Thyroid gland (tissue), 4 donors: ENCODE data around the gene CPNE4. TPM values are rescaled to one million over a fixed set of nuclear protein-coding genes. Genes with fewer than 3 reads are reported as not detected.

Experiments
- DNase-seq, 2 donors: peaks; one replicate each; pipeline ENCODE4 v3.0.0-alpha.2; 2019
- H3K27ac ChIP-seq, 3 donors: fragments of 200-600 bp; sonication (generic); 1 replicate in 2 of 3; 2 replicates in 1 of 3; pipeline ENCODE4 v1.5.1; 2016 to 2019; ENCODE audit warnings: mild to moderate bottlenecking in 1 of 3, moderate library complexity in 1 of 3
- H3K27me3 ChIP-seq: fragments of 200-600 bp; sonication (generic); one replicate; pipeline ENCODE4 v1.5.1; 2019
- H3K36me3 ChIP-seq, 2 donors: fragments of 200-600 bp; sonication (generic); one replicate each; pipeline ENCODE4 v1.5.1; 2016 to 2019
- H3K4me1 ChIP-seq, 2 donors: fragments of 200-600 bp; sonication (generic); one replicate each; pipeline ENCODE4 v1.5.1; 2017 to 2019
- H3K4me3 ChIP-seq, 3 donors: fragments of 200-600 bp; sonication (generic); replicated peaks in 1 of 3; 1 replicate in 2 of 3; 2 replicates in 1 of 3; pipeline ENCODE4 v1.5.1; 2016; ENCODE audit warnings: mild to moderate bottlenecking in 1 of 3
- H3K9me3 ChIP-seq: fragments of 200-600 bp; sonication (generic); one replicate; pipeline ENCODE4 v1.5.1; 2017
- CTCF ChIP-seq, 6 experiments: fragments of 200-600 bp in 3 of 6; fragments of 450-650 bp in 3 of 6; sonication (generic) in 3 of 6; IDR thresholded peaks; one replicate each; pipeline ENCODE4 v1.5.1; 2016 to 2019; ENCODE audit warnings: antibody characterized with exemption in 6 of 6, mild to moderate bottlenecking in 2 of 6, inconsistent platforms in 1 of 6, moderate library complexity in 1 of 6
- POLR2A ChIP-seq, 2 donors: fragments of 450-650 bp; IDR thresholded peaks; one replicate each; pipeline ENCODE4 v1.6.1; 2017; ENCODE audit warnings: antibody characterized with exemption in 2 of 2, mild to moderate bottlenecking in 2 of 2, moderate library complexity in 1 of 2
- WGBS, 2 donors: methylation state at CpG; one replicate each; pipeline ENCODE4 v1.1.5; 2017; 5-methylcytosine and 5-hydroxymethylcytosine counted together
- intact Hi-C: fragments of 100-400 bp; cut with DNase I; formaldehyde crosslinking; loops from one replicate; pipeline ENCODE4 v1.15.1; 2023
- total RNA-seq, 4 donors: library from RNA; depleted of rRNA; stranded (reverse); fragments of >200 nt; gene quantifications; one replicate each; pipeline ENCODE4 v1.2.3, GENCODE V29; 2016

Gene CPNE4
- total RNA-seq, 4 donors from 2014 or later: not detected

- no peaks in the 10 kb centered on the region for H3K36me3 ChIP-seq
- no peak overlapping the region for H3K4me3 ChIP-seq
- no peaks in the 10 kb centered on the region for H3K9me3 ChIP-seq
- intact Hi-C loops: no loop called here
- H3K27me3 ChIP-seq: no peaks in the 10 kb centered on the region
- TF ChIP-seq CTCF (IDR thresholded peaks at IDR 0.05): no peak
- no peak for TF ChIP-seq POLR2A (IDR thresholded peaks at IDR 0.05)
- 94% methylated on average over 3 of the region's 3 CpGs for WGBS, 2 donors
- no peak for DNase-seq
- H3K27ac ChIP-seq: no peak overlapping the region
- no peaks in the 10 kb centered on the region for H3K4me1 ChIP-seq
These were observed 284.6 kb downstream of the CPNE4 start for GRCh38 chr3:131750256-131750655.

GRCh38 chr3:131749826-131750225 is 285.0 kb downstream of the CPNE4 start:
- no peak for TF ChIP-seq POLR2A (IDR thresholded peaks at IDR 0.05)
- TF ChIP-seq CTCF (IDR thresholded peaks at IDR 0.05): no peak
- WGBS, 2 donors: 96 to 98% methylated on average over 1 of the region's 1 CpG
- no peak overlapping the region for H3K27ac ChIP-seq
- DNase-seq: no peak
- no peaks in the 10 kb centered on the region for H3K4me1 ChIP-seq
- no peaks in the 10 kb centered on the region for H3K27me3 ChIP-seq
- intact Hi-C loops: no loop called here
- H3K36me3 ChIP-seq: no peaks in the 10 kb centered on the region
- no peak overlapping the region for H3K4me3 ChIP-seq
- H3K9me3 ChIP-seq: no peaks in the 10 kb centered on the region

- Histone ChIP-seq H3K27ac (no peak overlapping the region), H3K9me3 (no peaks in the 10 kb centered on the region), H3K4me3 (no peak overlapping the region), H3K27me3 (no peaks in the 10 kb centered on the region), H3K4me1 (no peaks in the 10 kb centered on the region), H3K36me3 (no peaks in the 10 kb centered on the region)
- WGBS, 2 donors: 66 to 71% methylated on average over 2 of the region's 2 CpGs
- intact Hi-C loops: no loop called here
- no peak for DNase-seq
- TF ChIP-seq CTCF (IDR thresholded peaks at IDR 0.05): no peak
- TF ChIP-seq POLR2A (IDR thresholded peaks at IDR 0.05): no peak
These were observed 287.3 kb downstream of the CPNE4 start for GRCh38 chr3:131747466-131747865.

GRCh38 chr3:131744765-131745164 is 290.0 kb downstream of the CPNE4 start:
- H3K27ac ChIP-seq: no peak overlapping the region
- no peaks in the 10 kb centered on the region for H3K9me3 ChIP-seq
- H3K27me3 ChIP-seq: no peaks in the 10 kb centered on the region
- TF ChIP-seq CTCF (IDR thresholded peaks at IDR 0.05) (no peak), POLR2A (IDR thresholded peaks at IDR 0.05) (no peak)
- intact Hi-C loops: no loop called here
- 76 to 81% methylated on average over 3 of the region's 3 CpGs for WGBS, 2 donors
- DNase-seq: no peak
- no peaks in the 10 kb centered on the region for H3K36me3 ChIP-seq
- H3K4me1 ChIP-seq: no peaks in the 10 kb centered on the region
- no peak overlapping the region for H3K4me3 ChIP-seq

GRCh38 chr3:131743126-131743525 is 291.7 kb downstream of the CPNE4 start:
- no peaks in the 10 kb centered on the region for H3K9me3 ChIP-seq
- no peaks in the 10 kb centered on the region for H3K36me3 ChIP-seq
- intact Hi-C loops: no loop called here
- H3K4me1 ChIP-seq: no peaks in the 10 kb centered on the region
- no peak overlapping the region for H3K4me3 ChIP-seq
- DNase-seq: no peak
- TF ChIP-seq POLR2A (IDR thresholded peaks at IDR 0.05): no peak
- no peak for TF ChIP-seq CTCF (IDR thresholded peaks at IDR 0.05)
- H3K27me3 ChIP-seq: no peaks in the 10 kb centered on the region
- no peak overlapping the region for H3K27ac ChIP-seq
